HG03025 (cell line): ENCODE measurements around the gene KRCC1.
"Not testable (repeated sequence)": the region's sequence is repeated elsewhere in the genome, so short reads cannot be mapped to it uniquely, and the experiment has no call there.

Experiments used
- ATAC-seq: cut with Tn5 transposase; IDR thresholded peaks from one replicate; pipeline ENCODE4 v1.9.1; 2021; ENCODE audit warnings: mild to moderate bottlenecking, moderate library complexity; ENCODE audit not compliant: unreplicated experiment, low FRiP score

Gene KRCC1

DNA sequence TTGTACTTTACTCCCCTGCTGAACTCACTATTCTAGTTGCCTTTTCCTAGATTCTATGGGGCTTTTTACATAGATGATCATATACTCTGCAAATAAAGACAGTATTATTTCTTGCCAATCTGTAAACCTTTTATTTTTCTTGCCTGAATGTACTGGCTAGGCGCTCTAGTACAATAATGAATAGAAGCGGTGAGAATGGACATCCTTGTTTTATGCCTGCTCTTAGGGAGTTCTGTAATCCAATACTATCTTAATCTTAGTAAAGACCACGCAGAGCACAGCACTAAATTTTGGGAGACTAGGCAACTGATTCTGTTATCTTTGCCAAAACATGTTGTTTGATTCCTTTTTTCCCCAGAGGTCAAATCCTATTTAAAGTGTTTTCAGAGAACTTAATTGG lies 7.0 kb downstream of the KRCC1 start:
- ATAC-seq, result no peak

DNA sequence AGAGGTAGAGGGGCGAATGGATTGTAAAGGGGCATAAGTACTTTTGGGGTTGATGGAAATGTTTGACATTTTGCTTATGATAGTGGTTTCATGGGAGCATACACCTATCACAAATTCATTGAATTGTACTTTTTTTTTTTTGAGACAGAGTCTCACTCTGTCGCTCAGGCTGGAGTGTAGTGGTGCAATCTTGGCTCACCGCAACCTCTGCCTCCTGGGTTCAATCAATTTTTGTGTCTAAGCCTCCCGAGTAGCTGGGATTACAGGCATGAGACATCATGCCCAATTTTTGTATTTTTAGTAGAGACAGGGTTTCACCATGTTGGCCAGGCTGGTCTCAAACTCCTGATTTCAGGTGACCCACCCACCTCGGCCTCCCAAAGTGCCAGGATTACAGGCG lies 10.0 kb downstream of the KRCC1 start:
- not testable (repeated sequence) for ATAC-seq

DNA sequence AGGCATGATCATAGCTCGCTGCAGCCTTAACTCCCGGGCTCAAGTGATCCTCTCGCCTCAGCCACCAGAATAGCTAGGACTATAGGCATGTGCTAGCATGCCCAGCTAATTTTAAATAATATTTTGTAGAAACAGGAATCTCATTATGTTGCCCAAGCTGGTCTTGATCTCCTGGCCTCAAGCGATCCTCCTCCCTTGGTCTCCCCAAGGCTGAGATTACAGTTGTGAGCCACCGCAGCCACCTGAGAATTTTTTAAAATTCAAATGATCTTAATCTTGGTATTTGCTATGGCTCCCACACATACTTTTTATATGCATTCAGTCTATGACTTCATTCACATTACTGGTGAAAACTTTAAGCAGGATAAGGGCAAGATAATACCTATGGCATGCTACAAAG lies 13.1 kb downstream of the KRCC1 start:
- no peak for ATAC-seq

DNA sequence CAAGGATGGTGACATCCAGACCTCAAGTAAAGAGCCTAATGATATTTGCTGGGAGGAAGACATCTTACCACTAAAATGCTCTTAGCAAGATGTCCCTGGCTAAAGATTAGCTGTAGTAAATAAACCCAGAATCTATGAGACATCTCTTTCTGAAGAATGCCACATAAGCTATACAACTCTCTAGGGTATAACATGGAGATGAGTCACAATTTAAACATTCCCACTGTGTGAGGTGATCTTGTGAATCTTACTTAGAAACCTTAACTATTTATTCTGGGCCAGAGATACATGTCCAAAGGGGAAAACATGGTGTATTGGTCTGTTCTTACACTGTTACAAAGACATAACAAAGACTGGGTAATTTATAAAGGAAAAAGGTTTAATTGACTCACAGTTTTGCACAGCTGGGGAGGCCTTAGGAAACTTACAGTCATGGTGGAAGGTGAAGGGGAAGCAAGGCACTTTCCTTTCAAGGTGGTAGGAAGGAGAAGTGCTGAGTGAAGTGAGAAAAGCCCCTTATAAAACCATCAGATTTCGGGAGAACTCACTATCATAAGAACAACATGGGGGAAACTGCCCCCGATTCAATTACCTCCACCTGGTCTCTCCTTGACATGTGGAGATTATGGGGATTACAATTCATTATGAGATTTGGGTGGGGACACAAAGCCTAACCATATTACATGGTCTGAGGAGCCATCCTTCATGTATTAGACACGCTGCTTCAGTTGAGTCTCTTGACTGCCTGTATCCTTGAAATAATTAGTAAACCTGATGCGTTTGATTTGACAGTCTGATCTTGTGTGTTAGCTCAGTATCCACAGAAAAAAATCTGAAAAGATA lies 17.1 kb downstream of the KRCC1 start:
- ATAC-seq, result no peak

DNA sequence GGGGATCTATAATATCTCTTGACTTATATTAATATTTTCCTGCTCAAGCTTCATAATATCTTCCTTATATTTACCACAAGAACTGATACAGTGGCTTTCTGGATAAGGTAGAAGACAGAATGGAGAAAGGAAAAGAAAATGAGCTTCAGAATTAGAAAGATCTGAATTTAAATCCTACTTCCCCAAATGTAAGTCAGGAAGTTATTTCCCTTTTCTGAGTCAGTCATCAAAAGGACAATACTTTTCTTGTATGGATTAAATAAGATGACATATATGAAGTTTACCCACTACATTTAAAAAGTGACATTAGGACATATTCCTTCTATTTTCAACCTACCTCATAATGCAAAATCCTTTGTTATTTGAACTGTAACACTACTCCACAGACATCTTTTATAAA lies 19.0 kb downstream of the KRCC1 start:
- ATAC-seq, result no peak

DNA sequence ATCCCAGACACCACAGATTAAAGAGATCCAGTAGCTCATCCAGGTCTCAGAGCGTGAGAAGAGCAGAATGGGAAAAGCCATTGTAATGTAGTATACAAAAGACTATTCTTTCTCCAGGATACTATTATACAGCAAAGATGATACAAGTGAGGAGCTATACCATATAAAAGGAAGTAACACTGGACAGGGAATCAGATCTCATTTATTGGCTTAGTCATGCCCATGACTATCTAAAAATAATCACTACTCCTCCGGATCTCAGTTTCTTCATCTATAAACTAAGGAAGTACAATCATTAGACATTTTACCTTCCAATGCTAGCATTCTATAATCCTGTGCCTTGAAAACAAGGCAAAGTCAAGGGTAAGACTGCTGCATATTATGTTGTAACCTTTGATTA lies 19.4 kb downstream of the KRCC1 start:
- ATAC-seq, result no peak

DNA sequence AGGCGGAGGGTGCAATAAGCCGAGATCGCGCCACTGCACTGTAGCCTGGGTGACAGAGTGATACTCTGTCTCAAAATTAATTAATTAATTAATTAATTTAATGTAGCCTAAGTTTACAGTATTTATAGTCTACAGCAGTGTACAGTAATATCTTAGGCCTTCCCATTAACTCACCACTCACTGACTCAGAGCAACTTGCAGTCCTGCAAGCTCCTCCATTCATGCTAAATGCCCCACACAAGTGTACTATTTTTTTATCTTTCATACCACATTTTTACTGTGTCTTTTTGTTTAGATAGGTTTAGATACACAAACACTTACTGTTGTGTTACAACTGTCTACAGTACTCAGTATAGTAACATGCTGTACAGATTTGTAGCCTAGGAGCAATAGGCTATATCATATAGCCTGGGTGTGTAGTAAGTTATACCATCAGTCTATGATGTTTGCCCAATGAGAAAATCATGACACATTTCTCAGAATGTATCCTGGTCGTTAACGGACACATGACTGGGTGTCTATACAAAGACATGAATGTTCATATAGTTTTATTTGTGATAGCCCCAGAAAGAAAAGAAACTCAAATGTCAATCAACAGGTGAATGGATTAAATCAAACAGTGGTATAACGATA lies 23.4 kb downstream of the KRCC1 start:
- ATAC-seq, result no peak

DNA sequence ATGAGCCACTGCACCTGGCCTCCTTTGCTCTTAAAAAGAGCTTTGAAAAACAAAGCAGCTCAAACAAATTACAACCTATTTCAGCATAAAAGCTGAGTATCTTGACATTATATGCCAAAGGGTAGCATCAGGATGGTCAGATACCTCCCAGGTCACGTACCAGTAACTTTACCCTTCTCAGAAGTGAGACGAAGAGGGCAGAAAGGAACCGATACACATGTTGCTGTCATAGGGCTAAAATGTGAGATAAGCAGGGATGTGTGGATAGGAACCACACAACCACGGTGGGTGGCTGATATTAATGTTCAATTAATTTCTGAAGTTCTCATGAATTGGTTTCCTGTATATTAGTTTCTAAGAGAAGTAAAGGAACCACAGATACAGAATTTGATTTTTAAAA lies 26.7 kb downstream of the KRCC1 start:
- no peak for ATAC-seq

DNA sequence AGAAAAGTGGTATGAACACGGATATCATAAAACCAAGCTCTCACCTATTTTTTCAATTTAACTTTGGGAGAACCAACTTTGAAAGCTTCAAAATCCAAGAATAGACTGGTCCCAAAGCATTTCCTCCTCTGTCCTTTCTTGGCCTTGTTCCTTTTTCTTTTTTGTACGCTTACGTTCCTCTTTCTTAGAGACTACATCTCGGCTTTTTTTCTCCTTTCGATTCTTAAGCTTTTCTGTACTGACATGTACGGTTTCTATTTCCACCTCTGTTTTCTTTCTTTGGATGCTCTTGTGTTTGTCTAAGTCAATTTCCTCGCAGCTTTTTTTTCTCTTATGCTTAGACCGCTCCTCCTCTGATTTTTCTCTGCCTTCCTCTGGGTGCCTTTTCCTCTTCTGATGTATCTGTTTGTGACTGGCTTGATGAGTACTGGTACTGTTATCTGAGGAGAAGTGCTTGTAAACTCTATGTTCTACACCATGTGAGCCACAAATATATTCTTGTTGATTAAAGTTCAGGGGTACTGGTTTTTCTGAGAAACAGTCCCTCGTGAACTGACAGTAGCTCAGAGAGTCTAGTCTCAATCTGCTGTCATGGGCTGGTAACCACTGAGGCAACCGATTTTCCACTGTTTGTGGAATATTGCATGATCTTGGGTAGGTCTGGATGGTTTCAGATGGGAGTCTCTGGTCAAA lies 27.7 kb downstream of the KRCC1 start:
- ATAC-seq, result no peak

DNA sequence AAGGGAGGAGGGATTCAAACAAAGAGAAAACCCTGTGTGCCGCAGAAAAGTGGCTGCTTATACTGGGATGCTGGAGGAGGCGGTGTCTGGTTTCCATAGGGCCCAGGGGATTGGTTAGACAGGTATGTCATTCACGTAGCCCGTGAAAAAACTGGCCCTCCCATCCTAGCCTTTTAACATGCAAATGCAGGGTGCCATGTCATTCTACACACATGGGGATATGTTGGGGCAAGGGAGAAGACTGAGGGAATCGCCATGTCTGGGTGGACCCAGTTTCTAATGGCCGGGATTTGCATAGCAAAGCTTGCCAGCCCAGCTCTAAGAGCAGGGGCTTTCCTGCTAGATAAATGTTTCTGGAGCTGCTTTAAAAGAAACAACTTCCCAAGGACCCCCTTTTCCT lies 31.1 kb downstream of the KRCC1 start:
- no peak for ATAC-seq

DNA sequence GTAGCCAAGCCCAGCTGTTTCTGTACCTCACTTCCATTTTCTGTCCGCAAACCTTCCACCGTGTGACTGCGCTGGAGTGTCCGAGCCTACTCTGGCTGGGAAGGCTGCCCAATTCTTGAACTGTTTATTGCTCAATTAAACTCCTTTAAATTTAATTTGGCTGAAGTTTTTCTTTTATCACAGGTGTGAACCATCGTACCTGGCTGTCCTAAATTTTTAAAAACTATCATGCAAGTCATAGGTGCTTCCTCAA lies 33.0 kb downstream of the KRCC1 start:
- ATAC-seq, result no peak

DNA sequence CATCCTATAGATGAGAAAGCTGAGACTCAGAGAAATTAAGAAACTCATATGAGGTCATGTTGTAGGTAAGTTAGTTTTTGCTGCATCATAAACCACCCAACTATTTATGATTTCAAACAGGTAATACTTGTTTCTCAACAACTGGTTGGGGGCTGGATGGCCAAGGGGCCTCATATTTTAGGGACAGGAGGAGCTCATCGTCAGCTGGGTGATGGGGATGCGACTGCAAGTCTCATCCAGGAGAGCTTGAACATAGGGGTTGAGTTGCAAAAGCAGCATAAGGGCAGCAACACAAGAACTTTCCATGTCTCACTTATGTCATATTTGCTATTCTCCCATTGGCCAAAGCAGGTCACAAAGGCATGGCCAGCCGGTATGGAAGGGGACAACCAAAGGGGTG lies 35.6 kb downstream of the KRCC1 start:
- ATAC-seq, result no peak

DNA sequence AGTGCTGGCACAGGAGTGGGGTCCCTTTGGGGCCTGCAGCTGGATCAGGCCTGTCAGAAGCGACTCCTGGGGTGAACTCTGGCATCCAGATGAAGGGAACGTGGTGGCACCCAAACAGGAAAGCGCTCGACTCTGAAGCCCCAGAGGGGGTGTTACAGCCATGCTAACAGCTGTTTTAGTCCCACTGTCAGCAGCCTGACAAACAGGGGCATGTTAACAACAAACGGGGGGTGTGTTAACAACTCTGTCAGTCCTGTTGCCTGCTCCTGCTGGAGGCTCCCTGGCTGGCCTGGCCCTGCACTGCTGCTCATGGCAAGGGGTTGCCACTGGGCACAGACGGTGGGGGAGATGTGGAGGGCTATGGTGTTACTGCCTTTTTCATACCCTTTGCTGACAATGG lies 36.7 kb downstream of the KRCC1 start:
- ATAC-seq, result no peak

DNA sequence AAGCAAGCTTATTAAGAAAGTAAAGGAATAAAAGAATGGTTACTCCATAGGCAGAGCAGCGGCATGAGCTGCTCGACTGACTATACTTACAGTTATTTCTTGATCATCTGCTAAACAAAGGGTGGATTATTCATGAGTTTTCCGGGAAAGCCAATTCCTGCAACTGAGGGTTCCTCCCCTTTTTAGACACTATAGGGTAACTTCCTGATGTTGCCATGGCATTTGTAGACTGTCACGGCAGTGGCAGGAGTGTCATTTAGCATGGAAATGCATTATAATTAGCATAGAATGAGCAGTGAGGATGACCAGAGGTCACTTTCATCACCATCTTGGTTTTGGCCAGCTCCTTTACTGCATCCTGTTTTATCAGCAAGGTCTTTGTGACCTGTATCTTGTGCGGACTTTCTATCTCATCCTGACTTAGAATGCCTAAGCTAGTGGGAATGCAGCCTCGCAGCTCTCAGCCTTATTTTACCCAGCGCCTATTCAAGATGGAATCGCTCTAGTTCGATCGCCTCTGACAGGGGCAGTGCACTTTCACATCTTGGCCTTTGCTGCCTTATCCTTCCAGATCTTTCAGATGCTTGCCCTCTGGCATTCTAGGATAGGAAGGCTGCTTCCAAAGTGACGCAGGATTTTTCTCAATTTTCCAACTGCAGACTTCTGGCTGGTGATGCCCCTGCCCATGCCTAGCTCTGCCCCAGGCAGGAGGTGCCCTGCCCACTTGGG lies 37.3 kb downstream of the KRCC1 start:
- ATAC-seq, result not testable (repeated sequence)

DNA sequence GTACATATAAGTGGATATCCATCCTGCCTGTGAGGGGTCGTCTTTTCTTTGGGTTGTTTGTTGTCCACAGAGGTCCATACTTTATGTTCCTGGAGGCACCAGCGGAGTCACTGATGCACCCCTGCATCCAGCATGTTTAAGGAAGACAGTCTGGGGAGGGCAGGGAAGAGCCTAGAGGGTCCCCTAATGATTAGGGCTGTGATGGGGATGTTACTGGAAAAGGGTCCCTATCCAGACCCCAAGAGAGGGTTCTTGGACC lies 37.9 kb downstream of the KRCC1 start:
- not testable (repeated sequence) for ATAC-seq

DNA sequence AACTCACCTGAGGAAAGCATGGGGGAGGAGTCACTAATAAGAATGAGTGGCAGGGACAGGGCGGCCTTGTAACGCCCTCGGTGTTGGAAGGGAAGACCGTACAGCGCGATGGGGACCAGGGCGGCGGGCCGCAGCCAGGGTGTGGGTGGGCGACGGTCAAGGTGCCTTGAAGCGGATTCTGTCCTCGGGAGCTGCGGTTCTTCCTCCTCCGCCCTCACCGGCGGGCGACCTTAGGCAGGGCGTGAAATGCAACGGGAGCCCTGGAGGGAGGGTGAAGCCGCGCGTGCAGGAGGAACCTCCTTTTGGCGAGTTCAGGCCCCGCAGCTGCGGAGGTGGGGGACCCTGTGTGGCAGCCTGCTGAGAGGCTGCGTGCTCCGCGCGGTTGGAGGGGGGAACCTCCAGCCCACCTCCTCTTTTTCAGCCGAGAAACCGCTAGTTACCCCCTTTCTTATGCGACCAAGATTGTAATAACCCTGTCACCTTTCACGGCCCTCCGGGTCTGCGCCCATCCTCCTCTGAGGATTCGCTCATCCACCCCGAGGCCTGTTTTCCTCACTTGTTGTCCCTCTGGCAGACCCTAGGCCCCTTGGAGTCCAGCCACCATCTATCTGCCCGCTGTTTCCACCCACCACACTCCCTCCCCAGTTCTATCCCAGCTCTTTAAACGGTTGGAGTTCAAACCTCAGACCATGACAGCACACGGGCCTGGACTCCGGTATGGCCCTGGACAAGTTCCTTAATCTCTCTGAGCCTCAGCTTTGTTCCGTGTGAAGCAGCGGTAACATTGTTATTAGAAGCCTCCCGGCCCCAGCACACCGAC lies 38.4 kb downstream of the KRCC1 start:
- ATAC-seq, result peak; percentile 63

DNA sequence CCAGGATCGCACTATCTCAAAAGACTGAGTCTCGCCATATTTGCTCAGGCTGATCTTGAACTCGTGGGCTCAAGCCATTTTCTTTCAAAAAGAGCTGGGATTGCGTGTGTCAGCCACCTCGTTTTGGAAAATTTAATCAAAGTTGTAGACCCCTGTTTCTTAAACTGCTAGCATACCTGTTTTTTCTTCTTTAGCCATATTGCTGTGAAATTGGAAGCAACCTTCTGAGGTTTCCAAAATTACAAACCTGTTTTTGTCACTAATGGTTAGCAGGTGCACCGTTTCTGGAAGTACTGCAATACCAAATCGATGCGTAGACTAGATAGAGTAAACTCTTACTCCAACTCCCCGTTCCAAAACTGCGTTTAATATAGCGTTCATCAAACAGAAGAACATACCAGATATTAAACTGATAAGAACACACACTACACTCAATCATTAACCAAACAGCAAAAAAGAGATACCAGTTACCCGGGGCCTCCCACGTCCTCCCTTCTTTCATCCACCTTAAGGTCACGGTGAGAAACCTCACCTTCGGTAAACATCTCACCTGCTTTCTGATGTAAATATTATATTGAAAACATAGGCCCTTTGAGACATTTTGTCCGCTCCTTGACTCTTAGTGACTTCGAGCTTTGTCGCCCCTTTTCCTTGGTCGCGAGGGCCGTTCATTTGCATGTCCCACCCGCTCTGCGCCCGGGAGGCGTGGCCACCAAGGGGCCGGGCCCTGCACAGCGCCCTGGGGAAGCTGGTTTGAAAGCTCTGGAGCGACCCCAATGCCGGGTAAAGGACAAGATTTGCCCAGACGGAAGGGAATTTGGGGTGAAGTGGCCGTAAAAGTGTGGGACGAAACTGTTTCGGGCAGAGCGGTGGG lies 39.3 kb downstream of the KRCC1 start, which contains the start of gene RNU2-63P:
Gene RNU2-63P, minus strand, starts transcription at position 462 of the 874 bp plus-strand sequence.
- ATAC-seq, result peak; percentile 84

DNA sequence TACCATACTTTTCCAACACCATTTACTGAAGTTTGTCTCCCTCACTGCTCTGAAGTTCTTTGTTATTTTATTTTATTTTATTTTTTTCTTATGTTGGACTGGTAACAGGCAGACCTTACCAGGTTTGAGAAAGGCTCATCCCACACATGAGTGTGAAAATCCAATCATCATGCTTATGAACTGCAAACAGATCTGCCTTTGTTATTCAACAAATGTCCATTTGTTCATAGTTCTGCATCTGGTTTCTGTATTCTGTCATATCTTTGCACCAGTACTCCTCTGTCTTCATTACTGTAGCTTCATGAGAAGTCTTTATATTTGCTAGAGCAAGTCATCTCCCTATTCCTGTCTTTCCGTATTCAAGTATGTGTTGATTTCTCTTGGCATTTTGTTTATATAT lies 44.6 kb downstream of the KRCC1 start:
- no peak for ATAC-seq

DNA sequence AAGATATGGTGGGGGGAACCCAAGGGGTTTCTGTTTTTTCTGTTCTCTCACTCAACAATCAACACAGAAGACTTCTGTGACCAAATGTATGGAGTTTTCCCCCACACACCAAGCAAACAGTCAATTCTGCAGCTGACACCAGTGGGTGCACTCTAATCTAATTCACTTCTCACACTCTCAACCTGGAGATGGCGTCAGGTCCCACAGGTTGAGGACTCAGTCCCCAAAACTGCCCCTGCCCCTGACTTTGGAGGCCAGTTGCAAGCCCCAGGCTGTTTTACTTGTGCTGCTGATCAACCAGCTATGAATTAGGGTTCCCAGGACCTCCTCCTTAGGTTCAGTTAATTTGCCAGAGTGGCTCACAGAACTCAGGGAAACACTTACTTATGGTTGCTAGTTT lies 45.4 kb downstream of the KRCC1 start:
- no peak for ATAC-seq
